Activated naive CD4-positive, alpha-beta T cell treated with anti-CD3 and anti-CD28 coated beads, Interleukin-2, amount 50 U/mL, for 24 hours (primary cell): ENCODE data around the gene SSTR3.

ENCODE experiments used
- H3K27ac Mint-ChIP-seq: one replicate; pipeline ENCODE4 v1.8.0; 2021; ENCODE audit warnings: mild to moderate bottlenecking, mixed read lengths
- H3K27me3 Mint-ChIP-seq: one replicate; pipeline ENCODE4 v1.8.0; 2021; ENCODE audit warnings: mixed read lengths
- H3K36me3 Mint-ChIP-seq: one replicate; pipeline ENCODE4 v1.8.0; 2021; ENCODE audit warnings: mixed read lengths
- H3K4me1 Mint-ChIP-seq: one replicate; pipeline ENCODE4 v1.8.0; 2021; ENCODE audit warnings: mixed read lengths
- H3K4me3 Mint-ChIP-seq: one replicate; pipeline ENCODE4 v1.8.0; 2021; ENCODE audit warnings: mild to moderate bottlenecking, mixed read lengths
- H3K9me3 Mint-ChIP-seq: one replicate; pipeline ENCODE4 v1.8.0; 2021; ENCODE audit warnings: mixed read lengths

The SSTR3 gene

DNA sequence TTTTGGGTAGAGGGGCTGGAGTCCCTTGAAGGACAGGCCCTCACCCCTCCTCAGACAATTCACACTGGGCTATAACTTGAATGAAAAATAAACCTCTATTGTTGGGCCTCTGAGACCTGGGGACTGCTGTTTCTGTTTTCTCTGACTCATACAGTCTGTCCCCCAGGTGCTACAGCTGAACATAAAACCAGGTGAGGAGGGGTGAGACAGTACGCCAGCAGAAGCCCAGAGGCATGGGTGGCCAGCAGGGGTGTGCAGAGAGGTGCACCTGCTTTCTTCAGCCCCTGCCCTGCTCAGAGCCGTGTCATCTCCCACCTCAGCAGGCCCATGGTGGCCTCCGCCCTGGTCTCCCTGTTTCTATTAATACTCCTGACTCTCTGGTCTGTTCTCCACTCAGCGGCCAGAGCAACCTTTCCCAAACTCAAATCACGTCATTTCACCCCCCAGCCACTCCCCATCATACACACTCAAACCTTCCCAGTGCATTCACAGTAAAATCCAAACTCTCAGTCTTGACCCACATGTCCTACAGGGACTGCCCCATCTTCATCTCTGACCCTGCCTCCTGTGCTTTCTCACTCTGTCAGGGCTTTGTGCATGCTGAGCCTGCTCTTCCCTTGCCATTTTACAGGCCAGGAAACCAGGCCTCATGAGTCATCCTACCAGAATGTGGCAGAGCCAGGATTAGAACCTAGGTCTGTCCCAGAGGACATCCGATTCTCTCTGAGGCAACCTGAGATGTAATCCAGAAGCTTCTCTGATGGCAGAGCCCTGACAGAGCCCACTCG, 57.2 kb downstream of the SSTR3 start:
- H3K9me3 Mint-ChIP-seq = no peaks in the 10 kb centered on the region
- peaks cover 59% of the 10 kb centered on the region for H3K4me1 Mint-ChIP-seq
- H3K27me3 Mint-ChIP-seq = no peaks in the 10 kb centered on the region
- H3K4me3 Mint-ChIP-seq = no peak overlapping the region
- no peaks in the 10 kb centered on the region for H3K36me3 Mint-ChIP-seq
- peak overlapping the region; percentile 78 for H3K27ac Mint-ChIP-seq
